IPS-20b (cell line): ENCODE results near the gene KRT16.

Experiments used
- H3K27ac ChIP-seq: one replicate; pipeline ENCODE4 v1.5.1; 2013; ENCODE audit warnings: low read length
- H3K27me3 ChIP-seq: 2 replicates; pipeline ENCODE4 v1.6.1; 2013; ENCODE audit warnings: mild to moderate bottlenecking, low read length, inconsistent platforms; ENCODE audit not compliant: insufficient read depth
- H3K36me3 ChIP-seq: 2 replicates; pipeline ENCODE4 v1.6.1; 2013; ENCODE audit warnings: low read depth, mild to moderate bottlenecking, inconsistent platforms, low read length, moderate library complexity; ENCODE audit not compliant: insufficient read depth
- H3K4me1 ChIP-seq: 2 replicates; pipeline ENCODE4 v1.6.1; 2013; ENCODE audit warnings: mild to moderate bottlenecking, control low read depth, inconsistent platforms, low read length, moderate library complexity; ENCODE audit not compliant: insufficient read depth
- H3K4me3 ChIP-seq: 2 replicates; pipeline ENCODE4 v1.5.1; 2013; ENCODE audit warnings: mild to moderate bottlenecking, low read length, inconsistent platforms
- H3K9ac ChIP-seq: 2 replicates; pipeline ENCODE4 v1.6.1; 2013; ENCODE audit warnings: low read depth, mild to moderate bottlenecking, inconsistent platforms, low read length, moderate library complexity
- H3K9me3 ChIP-seq: 2 replicates; pipeline ENCODE4 v1.6.1; 2013; ENCODE audit warnings: mild to moderate bottlenecking, low read depth, low read length, inconsistent platforms; ENCODE audit not compliant: insufficient read depth

The KRT16 gene

DNA sequence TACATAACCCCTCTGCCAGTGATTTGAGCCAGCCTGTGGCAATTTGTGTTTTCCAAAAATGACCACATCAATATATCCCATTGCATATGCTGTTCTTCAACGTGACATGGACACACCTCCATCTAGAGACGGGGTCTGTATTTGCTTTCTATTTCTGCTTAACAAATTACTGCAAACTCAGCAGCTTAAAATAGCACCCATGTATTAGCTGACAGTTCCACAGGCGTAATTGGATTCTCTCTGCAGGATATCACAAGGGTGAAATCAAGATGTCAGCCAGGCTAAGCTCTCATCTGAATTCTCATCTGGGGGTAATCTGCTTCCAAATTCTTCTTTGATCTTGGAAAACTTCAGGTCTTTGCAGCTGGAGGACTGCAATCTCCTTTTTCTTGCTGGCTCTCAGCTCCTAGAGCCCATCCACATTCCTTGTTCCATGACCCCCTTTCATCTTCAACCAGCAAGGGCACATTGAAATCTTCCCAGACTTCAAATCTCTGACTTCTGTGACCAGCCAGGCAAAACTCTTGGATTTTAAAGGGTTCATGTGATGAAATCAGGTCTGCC lies 48.9 kb downstream of the KRT16 start:
- H3K9ac ChIP-seq = no peak overlapping the region
- no peaks in the 10 kb centered on the region for H3K4me1 ChIP-seq
- H3K4me3 ChIP-seq = no peak overlapping the region
- H3K27ac ChIP-seq = no peak overlapping the region
- H3K36me3 ChIP-seq = no peaks in the 10 kb centered on the region
- no peaks in the 10 kb centered on the region; the same call in 1 of the 2 replicates for H3K27me3 ChIP-seq
- no peaks in the 10 kb centered on the region for H3K9me3 ChIP-seq

DNA sequence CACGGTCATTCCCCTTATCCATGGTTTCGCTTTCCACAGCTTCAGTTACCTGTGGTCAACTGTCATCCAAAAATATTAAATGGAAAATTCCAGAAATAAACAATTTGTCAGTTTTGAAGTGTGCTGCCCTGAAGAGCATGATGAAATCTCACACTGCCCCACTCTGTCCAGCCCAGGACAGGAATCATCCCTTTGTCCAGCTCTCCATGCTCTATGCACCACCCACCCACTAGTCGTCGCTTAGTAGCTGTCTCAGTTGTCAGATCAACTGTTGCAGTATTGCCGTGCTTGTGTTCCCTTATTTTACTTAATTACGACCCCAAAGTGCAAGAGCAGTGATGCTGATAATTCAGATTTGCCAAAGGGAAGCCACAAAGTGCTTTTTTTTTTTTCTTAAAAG lies 51.0 kb downstream of the KRT16 start:
- Histone ChIP-seq H3K27me3 (no peaks in the 10 kb centered on the region), H3K9me3 (no peaks in the 10 kb centered on the region)

More for the DNA sequence above, 51.0 kb downstream of the KRT16 start:
- Histone ChIP-seq H3K4me1 (no peaks in the 10 kb centered on the region), H3K9ac (no peak overlapping the region), H3K4me3 (no peak overlapping the region), H3K27ac (no peak overlapping the region), H3K36me3 (no peaks in the 10 kb centered on the region)
